Stimulated activated CD4-positive, alpha-beta T cell treated with anti-CD3 and anti-CD28 coated beads, TNF-alpha, amount 100 ng/mL, for 24 hours (primary cell): ENCODE measurements around the gene CADM1.

Experiments
- DNase-seq, 3 experiments: peaks; one replicate each; pipeline ENCODE4 v3.0.0-alpha.2; 2020; ENCODE audit warnings: low read depth in 3 of 3

Gene CADM1

DNA sequence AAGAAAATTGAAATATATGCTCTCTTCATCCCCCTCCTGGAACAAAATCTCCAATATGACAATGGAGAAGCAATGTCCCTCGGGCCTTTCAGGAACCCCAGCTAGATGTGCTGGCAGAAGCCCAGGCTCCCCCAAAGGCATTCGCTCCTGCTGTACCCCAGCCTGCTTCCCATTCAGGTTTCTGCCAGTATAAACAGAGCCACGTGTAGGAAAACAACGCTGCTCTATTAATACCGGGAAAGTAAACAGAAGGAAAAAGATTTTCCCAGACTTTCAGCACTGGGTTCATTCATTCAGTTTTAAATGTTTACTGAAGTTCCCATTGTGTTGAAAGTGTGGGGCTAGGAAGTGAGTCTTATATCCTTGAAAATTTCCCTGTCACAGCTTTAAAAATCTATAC is 147.1 kb downstream of the CADM1 start:
- no peak for DNase-seq

DNA sequence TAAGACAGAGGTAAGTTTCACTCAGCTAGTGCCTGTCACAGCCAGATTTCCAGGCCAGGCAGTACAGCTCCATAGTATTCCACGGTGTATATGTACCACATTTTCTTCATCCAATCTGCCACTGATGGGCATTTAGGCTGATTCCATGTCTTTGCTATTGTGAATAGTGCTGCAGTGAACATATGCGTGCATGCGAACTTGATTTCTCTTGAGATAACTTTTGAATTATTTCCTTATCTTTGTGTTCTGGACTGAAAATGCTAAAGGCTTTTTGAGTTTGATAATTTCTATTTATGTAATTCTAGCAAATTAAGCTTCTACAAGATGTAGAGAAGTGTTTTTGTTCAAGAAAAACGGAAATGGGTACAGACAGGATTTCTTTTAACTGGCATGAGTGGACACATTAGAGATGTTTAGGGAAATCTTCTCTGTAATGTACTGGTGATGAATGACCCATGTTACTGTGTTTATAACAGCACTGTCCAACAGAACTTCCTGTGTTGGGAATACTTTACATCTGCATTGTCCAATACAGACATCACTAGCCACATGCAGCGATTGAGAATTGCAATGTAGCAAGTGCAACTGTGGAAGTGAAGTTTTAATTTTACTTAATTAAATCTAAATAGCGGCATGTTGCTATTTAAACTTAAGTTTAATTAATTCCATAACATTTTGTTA is 151.3 kb downstream of the CADM1 start:
- no peak for DNase-seq

- no peak for DNase-seq
These were observed 154.7 kb downstream of the CADM1 start for GRCh38 chr11:115349335-115350017.

- no peak for DNase-seq
These were observed 155.8 kb downstream of the CADM1 start for GRCh38 chr11:115348416-115348815.

DNA sequence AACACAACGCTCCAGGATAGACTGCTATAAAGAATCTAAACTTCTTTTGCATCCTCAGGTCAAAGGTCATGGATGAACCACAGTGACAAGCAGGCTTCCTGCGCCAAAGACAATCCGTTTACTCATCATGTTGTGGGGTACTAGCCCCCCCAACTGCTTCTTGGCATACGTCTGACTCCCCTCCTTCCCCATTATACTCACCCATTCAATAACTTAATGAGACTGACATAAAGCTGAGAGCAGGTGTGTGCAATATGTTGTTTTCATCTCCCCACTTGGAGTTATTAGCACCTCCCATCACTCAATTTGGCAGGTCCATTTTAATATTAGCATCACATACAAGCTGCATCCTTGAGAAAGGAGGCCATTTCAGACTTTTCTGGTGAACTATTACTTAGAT is 157.1 kb downstream of the CADM1 start:
- DNase-seq: no peak

DNA sequence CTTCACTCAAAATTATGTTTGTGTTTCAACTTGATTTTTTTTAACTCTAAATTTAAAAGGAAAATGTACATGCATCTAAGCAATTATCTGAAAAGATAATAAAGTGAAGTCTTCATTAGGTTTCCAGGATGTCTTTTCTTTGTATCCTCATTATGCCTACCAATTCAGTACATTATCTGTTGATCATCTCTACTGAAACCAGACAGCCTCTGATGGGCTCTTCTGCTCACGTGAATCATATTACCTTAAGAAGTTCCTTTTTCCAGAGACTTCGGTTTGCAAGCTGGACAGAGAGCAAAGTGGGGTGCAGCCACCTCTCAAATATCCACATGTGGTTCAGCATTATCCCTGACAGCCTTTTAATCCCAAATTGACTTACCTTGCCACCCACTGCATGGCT is 158.4 kb downstream of the CADM1 start:
- no peak for DNase-seq

GRCh38 chr11:115345361-115345760 is 158.9 kb downstream of the CADM1 start:
- DNase-seq: no peak

GRCh38 chr11:115344846-115345245 is 159.4 kb downstream of the CADM1 start:
- no peak for DNase-seq

GRCh38 chr11:115342142-115342541 is 162.1 kb downstream of the CADM1 start:
- DNase-seq: no peak

DNA sequence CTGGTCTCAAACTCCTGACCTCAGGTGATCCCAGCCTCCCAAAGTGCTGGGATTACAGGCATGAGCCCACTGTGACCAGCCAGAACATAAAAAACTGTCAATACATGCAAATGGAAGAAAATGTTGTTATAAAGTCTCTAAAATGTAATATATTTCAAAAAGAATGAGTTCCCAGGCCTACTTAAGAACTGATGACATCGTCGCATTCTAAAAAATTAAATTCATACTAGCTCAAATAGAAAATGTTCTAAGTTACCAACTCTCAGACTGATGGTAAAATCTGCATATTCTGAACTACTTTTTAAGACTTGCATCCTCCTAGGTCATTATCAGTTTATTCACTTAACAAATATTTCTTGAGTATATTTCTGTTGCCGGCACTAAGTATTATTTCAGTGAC is 163.3 kb downstream of the CADM1 start:
- DNase-seq: no peak

DNA sequence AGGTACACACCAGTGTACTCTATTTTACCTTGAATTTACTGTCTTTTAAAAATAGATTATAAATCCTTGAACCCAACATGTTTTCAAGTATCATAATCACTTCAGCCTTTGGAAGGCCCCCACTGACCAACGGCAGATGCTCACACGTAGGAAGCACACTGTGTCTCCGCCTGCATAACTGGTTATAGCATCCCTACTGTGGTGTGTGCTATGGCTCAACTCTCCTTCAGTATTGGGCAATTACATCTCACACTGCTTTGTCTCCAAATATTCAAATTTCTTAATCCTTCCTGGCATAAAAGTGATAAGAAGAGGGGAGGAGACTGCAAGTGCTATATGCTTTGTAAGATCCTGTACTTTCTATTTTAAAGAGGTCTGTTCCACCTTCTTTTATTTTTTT is 165.7 kb downstream of the CADM1 start:
- no peak for DNase-seq

GRCh38 chr11:115334932-115335788 is 169.1 kb downstream of the CADM1 start:
- DNase-seq: no peak

GRCh38 chr11:115333949-115334348 is 170.3 kb downstream of the CADM1 start:
- no peak for DNase-seq

GRCh38 chr11:115333121-115333520 is 171.1 kb downstream of the CADM1 start:
- no peak for DNase-seq

GRCh38 chr11:115330684-115331482 is 173.3 kb downstream of the CADM1 start:
- no peak for DNase-seq

DNA sequence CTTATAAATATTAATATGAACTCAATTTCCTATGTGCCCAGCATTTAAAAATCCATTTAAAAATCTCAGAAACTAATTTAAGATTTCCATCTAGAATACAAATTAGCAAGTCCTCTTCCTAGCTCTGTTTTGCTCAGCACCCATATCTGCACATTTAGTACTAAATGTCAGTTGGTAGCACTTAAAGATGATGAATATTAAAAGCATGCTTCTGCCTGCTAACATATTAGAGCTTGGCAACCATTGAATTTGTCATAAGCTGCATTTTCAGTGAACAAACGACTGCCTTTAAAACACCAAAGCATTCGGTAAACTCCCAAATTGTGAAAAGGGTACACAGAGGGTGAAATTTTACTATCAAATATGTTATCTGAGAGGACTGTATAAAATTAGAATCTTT is 177.7 kb downstream of the CADM1 start:
- no peak for DNase-seq

GRCh38 chr11:115325523-115325922 is 178.7 kb downstream of the CADM1 start:
- no peak for DNase-seq

DNA sequence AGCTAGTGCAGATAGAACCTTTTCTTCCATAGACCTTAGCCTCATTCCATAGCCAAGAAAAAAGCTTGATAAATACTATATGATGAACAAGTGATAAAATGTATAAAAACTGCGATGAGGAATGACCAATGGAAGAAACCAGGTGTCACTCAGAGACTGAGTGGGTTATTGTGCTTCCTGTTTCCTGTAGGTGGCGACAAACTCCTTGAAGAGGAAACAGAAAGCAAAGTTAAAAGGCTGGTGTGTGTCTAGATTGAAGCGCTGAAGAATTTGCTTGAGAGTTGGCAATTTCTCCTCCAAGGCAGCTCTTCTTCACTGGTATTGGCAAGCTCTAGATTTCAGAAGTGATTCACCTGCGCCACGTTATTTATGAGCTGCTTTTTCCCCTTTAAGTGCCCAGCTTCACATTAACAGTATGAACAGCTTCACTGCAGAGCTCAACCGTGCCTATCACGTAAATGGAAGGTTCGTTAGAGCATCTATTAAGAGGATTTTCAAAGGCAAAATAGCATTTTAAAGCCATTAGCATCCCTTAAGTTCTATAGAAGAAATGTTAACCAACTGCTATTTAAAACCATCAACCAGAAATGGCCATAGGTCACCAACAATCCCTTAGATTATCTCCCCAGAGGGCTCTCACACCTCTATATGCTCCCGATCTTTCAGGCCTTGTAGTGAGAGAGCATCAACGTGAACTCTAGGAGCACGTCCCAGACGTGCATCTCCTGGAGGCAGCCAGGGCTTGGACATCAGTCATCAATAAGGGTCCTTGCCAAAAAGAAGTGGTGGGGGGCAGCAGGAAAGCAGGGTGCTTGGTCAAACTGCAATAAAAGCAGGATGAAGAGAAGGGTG is 179.4 kb downstream of the CADM1 start:
- DNase-seq: no peak

DNA sequence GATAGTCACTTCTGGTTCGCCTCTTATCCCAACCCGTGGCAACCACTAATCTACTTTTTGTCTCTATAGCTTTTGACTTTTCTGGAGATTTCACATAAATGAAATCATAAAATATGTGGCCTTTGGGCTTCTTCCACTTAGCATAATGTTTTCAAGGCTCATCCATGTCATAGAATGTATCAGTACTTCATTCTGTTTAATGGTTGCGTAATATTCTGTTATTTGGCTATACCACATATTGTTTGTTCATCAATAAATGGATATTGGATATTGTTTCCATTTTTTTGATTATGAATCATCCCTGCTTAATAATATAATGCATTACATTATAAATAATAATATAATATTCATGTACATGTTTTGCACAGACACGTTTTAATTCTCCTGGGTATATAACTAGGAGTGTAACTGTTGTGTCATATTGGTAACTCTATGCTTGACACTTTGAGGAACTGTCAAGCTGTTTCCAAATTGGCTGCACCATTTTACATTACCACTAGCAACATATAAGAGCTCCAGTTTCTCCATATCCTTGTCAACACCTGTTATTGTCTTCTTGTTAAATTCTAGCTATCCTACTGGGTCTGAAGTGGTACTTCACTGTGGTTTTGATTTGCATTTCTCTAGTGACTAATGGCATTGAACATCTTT is 181.5 kb downstream of the CADM1 start:
- no peak for DNase-seq

- DNase-seq: no peak
These were observed 182.5 kb downstream of the CADM1 start for GRCh38 chr11:115321605-115322289.
